GM21528 (cell line): ENCODE measurements around the gene CPPED1.

Source experiments
- ATAC-seq: cut with Tn5 transposase; IDR thresholded peaks from one replicate; pipeline ENCODE4 v1.9.1; 2021; ENCODE audit warnings: mild to moderate bottlenecking, moderate library complexity; ENCODE audit not compliant: unreplicated experiment, low FRiP score

CPPED1 gene

GRCh38 chr16:12613131-12613991, 190.3 kb downstream of the CPPED1 start:
- no peak for ATAC-seq

GRCh38 chr16:12612598-12613101, 191.0 kb downstream of the CPPED1 start:
- ATAC-seq = no peak

- ATAC-seq = no peak
These were observed 191.6 kb downstream of the CPPED1 start for GRCh38 chr16:12611916-12612597.

- no peak for ATAC-seq
These were observed 192.6 kb downstream of the CPPED1 start for GRCh38 chr16:12611006-12611477.

- ATAC-seq = no peak
These were observed 193.6 kb downstream of the CPPED1 start for GRCh38 chr16:12609937-12610699.
